ENCODE results near the gene MARK1. TPM values are rescaled to one million over a fixed set of nuclear protein-coding genes. Genes with fewer than 3 reads are reported as not detected.

MARK1 gene
- total and polyA plus RNA-seq, 2 of the 4 experiments (the other 2 are of a cell fraction), result not detected

DNA sequence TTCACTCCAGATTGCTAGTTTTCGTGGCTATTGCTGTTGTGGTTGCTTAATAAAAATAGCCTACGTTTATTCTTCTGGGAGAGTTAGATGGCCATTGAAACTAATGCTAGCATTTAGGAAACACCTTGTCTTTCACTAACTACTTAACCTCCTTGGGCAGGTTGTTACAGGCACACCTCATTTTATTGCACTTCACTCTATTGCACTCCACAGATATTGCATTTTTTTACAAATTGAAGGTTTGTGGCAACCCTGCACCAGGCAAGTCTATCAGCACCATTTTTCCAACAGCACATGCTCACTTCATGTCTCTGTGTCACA, 11.3 kb upstream of the MARK1 start:
- no peak overlapping the region for H3K4me3 ChIP-seq (ENCODE audit: insufficient read depth, low read depth, low read length)
- POLR2A ChIA-PET (ENCODE audit: unreplicated experiment), result no interaction called here
- H4K5ac ChIP-seq (ENCODE audit: low read depth, low read length), result no peak overlapping the region
- no peak overlapping the region for H2BK120ac ChIP-seq (ENCODE audit: low read depth, low read length)
- no peak overlapping the region for H3K14ac ChIP-seq (replicated peaks; ENCODE audit: low read depth, low read length)
- H3K9ac ChIP-seq (ENCODE audit: low read depth, low read length), result no peak overlapping the region
- no peaks in the 10 kb centered on the region for H3K27me3 ChIP-seq (ENCODE audit: control insufficient read depth, insufficient read depth, low read length)
- in situ Hi-C loops (cut with MboI; ENCODE audit: low sequenced_read_pairs) (no loop called here), dilution Hi-C loops (cut with HindIII; ENCODE audit: low sequenced_read_pairs, unreplicated experiment) (no loop called here), intact Hi-C loops (cut with micrococcal nuclease) (loop anchor here (5.0 kb wide), 1 partner anchor 146 kb away; no protein-coding TSS in a partner anchor)
- H2BK15ac ChIP-seq (ENCODE audit: low read depth, low read length), result no peak overlapping the region
- no peak overlapping the region for H2AK5ac ChIP-seq (ENCODE audit: low read depth, low read length)
- ATAC-seq (ENCODE audit: low read depth), result no peak
- H3K4me2 ChIP-seq (ENCODE audit: low read depth, low read length), result no peak overlapping the region
- no peak overlapping the region for H3K18ac ChIP-seq (ENCODE audit: low read depth, low read length)
- H3K4me1 ChIP-seq (ENCODE audit: control insufficient read depth, insufficient read depth, low read length), result no peaks in the 10 kb centered on the region
- no peak overlapping the region for H2AFZ ChIP-seq (replicated peaks; ENCODE audit: low read length, poor library complexity)
- no peaks in the 10 kb centered on the region for H3K36me3 ChIP-seq (ENCODE audit: control insufficient read depth, insufficient read depth, low read length)
- DNase-seq, result no peak
- CTCF ChIA-PET, result interaction anchor here (0.7 kb wide), 1 partner anchor 427 kb away, joined by 3 read pairs; the partner anchor contains the start of gene BPNT1
- no peak overlapping the region for H2AK9ac ChIP-seq (replicated peaks; ENCODE audit: low read depth, low read length, poor library complexity)
- H3K56ac ChIP-seq (ENCODE audit: extremely low read depth, insufficient read depth, low read length), result no peak overlapping the region
- no peaks in the 10 kb centered on the region for H3K9me1 ChIP-seq (ENCODE audit: insufficient read depth, low read length)
- no peak overlapping the region for H3K27ac ChIP-seq (ENCODE audit: insufficient read depth, low read length)
- no CpG with 5 or more reads among the region's 2 CpGs for WGBS, 2 experiments (ENCODE audit: extremely low coverage in 2 of 2, insufficient read length in 1 of 2)
- H3K9me3 ChIP-seq (ENCODE audit: control insufficient read depth, insufficient read depth, low read length), result no peaks in the 10 kb centered on the region
- no peak overlapping the region for H4K91ac ChIP-seq (ENCODE audit: insufficient read depth, low read depth, low read length)
- H3K23ac ChIP-seq (ENCODE audit: low read depth, low read length), result no peak overlapping the region
- H2BK5ac ChIP-seq (ENCODE audit: low read depth, low read length, poor library complexity, severe bottlenecking), result no peak overlapping the region
- no peak overlapping the region for H4K8ac ChIP-seq (ENCODE audit: low read depth in 2 of 2, low read length in 2 of 2)
- H2BK20ac ChIP-seq (ENCODE audit: low read depth, low read length), result no peak overlapping the region
- no TSS peak for BruUV-seq (replicated peaks)
- TF ChIP-seq, protein P1, sequence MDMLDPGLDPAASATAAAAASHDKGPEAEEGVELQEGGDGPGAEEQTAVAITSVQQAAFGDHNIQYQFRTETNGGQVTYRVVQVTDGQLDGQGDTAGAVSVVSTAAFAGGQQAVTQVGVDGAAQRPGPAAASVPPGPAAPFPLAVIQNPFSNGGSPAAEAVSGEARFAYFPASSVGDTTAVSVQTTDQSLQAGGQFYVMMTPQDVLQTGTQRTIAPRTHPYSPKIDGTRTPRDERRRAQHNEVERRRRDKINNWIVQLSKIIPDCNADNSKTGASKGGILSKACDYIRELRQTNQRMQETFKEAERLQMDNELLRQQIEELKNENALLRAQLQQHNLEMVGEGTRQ (IDR thresholded peaks at IDR 0.05; ENCODE audit: low read depth, low read length), result no peak
- no peak for TF ChIP-seq ELK1 (IDR thresholded peaks at IDR 0.05; ENCODE audit: borderline replicate concordance, low read depth, low read length)
- no peak overlapping the region for H3K4ac ChIP-seq (ENCODE audit: low read depth, low read length)
- H4K20me1 ChIP-seq (ENCODE audit: insufficient read depth, low read length), result no peaks in the 10 kb centered on the region
- H3K79me1 ChIP-seq (ENCODE audit: low read depth in 1 of 2, low read length in 2 of 2), result no peaks in the 10 kb centered on the region
